Epithelial cell of esophagus (primary cell): ENCODE results near the gene LRRC8B.
A peak's percentile ranks its signal among the peaks of the same experiment; 100 is the strongest.

Experiments
- DNase-seq: peaks from one replicate; pipeline ENCODE4 v3.0.0; 2010; ENCODE audit warnings: low read depth
- H3K4me3 ChIP-seq: 2 replicates; pipeline ENCODE4 v1.5.1; 2011; ENCODE audit warnings: mild to moderate bottlenecking, low read length, control low read depth
- TF ChIP-seq, protein P1 (sequence below): IDR thresholded peaks from 2 replicates; pipeline ENCODE4 v1.5.1; 2011; ENCODE audit warnings: low read depth, mild to moderate bottlenecking, low read length, control low read depth, inconsistent platforms; ENCODE audit not compliant: insufficient read depth; ENCODE audit errors: missing control alignments

LRRC8B gene

DNA sequence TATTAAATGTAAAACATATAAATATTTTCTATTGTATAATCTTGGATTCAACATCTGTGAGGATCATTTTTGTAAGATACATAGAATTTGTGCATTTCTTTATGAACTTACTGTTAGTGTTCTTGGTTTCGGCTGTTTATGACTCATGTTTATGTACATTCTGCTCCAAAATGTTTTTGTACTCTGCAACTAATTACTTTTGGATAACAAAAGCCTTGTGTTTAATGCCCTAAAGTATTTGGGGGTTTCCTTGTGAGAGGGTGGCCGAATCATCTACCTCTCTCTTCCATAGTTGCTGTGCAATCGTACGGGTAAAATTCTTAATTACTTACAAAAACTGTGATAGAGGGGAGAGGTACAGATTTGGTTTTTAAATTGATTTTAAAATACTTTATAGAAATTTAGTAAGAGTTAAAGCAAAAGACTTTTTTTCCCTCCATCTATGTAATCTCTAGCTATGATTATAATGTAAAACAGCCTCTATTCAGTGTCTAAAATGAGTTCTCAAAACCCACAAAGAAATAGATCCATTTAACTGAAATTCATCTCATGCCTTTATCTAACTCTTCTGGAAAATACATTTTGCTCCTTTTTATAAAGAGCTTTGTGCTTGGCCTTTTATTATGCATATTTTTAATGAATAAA is 69.6 kb downstream of the LRRC8B start:
- TF ChIP-seq, protein P1, sequence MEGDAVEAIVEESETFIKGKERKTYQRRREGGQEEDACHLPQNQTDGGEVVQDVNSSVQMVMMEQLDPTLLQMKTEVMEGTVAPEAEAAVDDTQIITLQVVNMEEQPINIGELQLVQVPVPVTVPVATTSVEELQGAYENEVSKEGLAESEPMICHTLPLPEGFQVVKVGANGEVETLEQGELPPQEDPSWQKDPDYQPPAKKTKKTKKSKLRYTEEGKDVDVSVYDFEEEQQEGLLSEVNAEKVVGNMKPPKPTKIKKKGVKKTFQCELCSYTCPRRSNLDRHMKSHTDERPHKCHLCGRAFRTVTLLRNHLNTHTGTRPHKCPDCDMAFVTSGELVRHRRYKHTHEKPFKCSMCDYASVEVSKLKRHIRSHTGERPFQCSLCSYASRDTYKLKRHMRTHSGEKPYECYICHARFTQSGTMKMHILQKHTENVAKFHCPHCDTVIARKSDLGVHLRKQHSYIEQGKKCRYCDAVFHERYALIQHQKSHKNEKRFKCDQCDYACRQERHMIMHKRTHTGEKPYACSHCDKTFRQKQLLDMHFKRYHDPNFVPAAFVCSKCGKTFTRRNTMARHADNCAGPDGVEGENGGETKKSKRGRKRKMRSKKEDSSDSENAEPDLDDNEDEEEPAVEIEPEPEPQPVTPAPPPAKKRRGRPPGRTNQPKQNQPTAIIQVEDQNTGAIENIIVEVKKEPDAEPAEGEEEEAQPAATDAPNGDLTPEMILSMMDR, result no peak
- DNase-seq, result no peak
- H3K4me3 ChIP-seq, result no peak overlapping the region

DNA sequence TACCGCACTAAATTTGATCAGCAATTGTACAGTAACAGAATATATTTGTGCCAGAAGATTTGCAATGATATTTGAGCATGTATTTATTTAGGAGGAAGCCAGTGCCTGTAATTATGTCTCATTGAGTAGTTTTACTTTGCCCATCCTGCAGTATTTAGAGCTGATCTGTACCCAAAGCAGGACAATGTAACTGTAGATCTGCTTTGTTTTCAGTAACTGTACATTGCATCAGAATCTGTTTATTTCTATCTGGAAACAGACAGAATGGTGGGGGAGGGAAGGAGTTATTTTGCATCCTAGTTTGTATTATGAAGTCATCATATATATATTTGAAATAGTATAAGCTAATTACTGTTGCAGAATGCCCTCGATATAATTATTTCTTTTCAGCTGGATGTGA is 72.1 kb downstream of the LRRC8B start:
- no peak overlapping the region for H3K4me3 ChIP-seq
- TF ChIP-seq, protein P1, result no peak
- DNase-seq, result no peak

DNA sequence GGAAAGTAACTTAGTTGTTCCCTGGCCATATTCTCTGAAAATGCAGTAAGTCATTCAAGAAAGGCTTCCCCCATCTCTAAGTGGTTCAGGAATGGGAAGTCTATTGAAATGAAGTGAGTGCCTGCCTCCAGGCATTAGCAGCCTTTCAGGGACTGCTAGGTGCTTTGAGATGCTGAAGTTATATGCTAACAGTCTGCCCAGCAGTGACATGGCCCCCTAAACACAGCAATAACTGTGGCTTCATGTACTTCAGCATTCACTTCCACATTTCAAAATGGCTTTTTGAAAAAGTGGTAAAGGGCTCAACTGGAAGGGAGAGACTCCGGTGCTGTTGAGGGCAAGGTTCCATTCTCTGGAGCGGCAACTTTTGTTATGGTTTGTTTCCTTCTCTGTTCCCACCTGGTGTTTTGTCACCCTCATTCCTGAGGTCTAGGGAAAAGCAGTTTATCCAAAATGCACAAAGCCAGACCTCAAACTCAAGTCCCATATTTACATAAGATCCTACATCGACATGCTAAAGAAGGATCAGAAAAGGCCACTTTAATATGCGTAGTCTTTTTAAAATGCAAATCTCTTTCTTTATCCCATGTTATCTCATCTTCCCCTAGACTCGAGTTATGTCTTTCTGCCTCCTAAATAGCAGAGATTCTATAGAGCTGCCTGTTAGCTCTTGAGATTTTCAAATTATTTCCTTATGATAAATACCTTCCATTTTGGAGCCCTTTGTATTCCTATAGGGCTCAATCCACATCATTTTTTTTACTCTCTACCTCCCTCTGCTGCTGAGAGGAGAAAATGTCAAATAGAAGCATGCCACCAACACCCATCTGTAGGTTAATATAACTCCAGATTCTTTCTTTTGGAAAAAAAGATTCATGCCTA is 74.1 kb downstream of the LRRC8B start:
- DNase-seq, result peak; percentile 57
- no peak overlapping the region for H3K4me3 ChIP-seq
- TF ChIP-seq, protein P1, result peak; percentile 66

DNA sequence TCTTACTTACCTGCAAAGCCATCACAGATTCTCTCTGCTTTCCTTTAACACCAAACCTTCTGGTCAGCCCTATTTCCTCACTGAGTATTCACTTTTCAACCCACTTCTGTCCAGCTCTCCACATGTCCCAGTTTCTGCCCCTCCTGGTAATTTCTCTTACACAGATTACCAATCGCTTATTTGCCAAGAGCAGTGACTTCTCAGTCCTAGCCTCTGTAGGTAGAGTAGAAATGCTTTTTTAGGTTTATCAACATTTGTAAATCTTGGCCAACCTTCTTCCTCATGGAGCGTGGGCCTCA is 74.7 kb downstream of the LRRC8B start:
- TF ChIP-seq, protein P1, result no peak
- DNase-seq, result no peak
- H3K4me3 ChIP-seq, result no peak overlapping the region

DNA sequence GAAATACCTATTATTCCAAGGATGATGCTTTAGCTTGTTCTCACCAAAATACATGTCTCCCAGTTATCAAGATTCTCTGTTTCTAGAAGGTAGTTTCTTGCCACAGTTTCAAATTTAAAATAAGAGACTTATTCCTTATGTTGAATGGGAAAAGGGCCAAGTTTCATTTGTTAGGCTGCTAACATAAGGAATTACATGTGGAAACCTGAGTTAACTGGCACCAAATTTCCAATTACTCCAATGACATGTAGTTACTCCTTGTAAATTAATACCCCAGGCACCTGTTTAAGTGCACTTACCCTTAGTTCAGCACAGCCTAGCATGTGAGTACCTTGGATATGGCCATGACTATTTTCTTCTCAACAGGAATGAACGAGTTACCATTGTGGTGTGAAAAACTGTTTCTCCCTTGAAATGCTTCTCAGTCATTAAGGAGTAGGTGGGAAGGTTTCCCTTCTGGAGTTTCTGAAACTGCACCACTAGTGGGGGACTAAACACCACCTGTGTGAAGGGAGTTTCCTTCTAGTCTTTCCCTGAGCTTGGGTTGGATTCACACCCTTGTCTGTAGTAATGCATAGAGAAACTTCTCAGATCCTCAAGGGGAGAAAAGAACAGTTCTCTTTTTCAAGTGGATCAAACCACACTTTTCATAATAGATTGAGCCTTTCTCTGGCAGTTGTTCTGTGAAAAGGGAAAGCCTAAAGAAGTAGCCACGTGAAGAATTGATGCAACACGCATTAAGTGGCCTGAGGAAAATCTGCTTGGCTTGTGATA is 76.0 kb downstream of the LRRC8B start:
- TF ChIP-seq, protein P1, result no peak
- DNase-seq, result no peak
- no peak overlapping the region for H3K4me3 ChIP-seq

DNA sequence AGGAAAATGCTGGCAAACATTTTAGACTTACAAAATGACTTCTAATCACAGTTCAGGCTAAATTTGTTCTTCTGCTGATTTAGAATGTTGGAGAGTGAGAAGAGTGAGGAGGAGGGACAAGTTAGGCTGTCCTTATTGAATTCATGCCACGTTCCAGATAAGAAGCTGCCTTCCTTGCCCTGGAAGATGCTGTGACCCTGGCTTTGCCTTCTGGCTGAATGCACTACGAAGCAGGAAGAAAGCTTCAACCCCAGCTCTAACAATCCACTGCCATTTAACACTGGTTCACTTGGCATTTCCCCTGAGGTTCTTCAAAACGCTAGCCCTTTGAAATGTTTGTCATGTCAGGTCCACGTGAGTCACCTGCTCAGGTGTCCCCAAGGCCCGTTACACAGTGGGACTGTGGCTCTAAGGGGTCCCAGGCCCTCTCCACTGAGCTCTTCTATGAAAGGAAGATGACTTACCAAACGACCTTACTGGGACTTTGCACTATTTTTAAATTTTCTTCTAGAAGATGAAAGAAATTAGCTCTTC is 78.3 kb downstream of the LRRC8B start:
- DNase-seq, result no peak
- TF ChIP-seq, protein P1, result no peak
- H3K4me3 ChIP-seq, result no peak overlapping the region
